BJ (cell line): ENCODE measurements around the gene DIP2C. TPM values are rescaled to one million over a fixed set of nuclear protein-coding genes. Genes with fewer than 3 reads are reported as not detected.

Source experiments
- CTCF ChIA-PET: fragments of 350-600 bp; formaldehyde crosslinking; extraction: SDS; loops from one replicate; lab custom pipeline; 2021; ENCODE audit warnings: antibody characterized with exemption, inconsistent platforms; lab: Yijun Ruan, JAX
- POLR2A ChIA-PET: fragments of 300-600 bp; sonication (Branson Sonifier 250); formaldehyde crosslinking; extraction: SDS; loops from one replicate; lab custom pipeline; 2021; ENCODE audit warnings: antibody characterized with exemption; lab: Charles Lee
- DNase-seq: peaks from one replicate; pipeline ENCODE4 v3.0.0-alpha.2; 2011; ENCODE audit warnings: low read depth
- H3K27me3 ChIP-seq: 2 replicates; pipeline ENCODE4 v1.6.0; 2011; ENCODE audit warnings: low read length; ENCODE audit not compliant: control insufficient read depth, insufficient read depth
- H3K36me3 ChIP-seq: 2 replicates; pipeline ENCODE4 v1.5.1; 2011; ENCODE audit warnings: low read length; ENCODE audit not compliant: control insufficient read depth, insufficient read depth
- H3K4me3 ChIP-seq: 2 replicates; pipeline ENCODE4 v1.5.1; 2011; ENCODE audit warnings: low read depth, mild to moderate bottlenecking, control low read depth, low read length
- CTCF ChIP-seq: IDR thresholded peaks from 2 replicates; pipeline ENCODE4 v1.5.1; 2011; ENCODE audit warnings: low read depth, mild to moderate bottlenecking, control low read depth, inconsistent platforms, low read length, moderate library complexity; ENCODE audit not compliant: insufficient read depth
- polyA plus RNA-seq: library from polyadenylated mRNA; depleted of rRNA; stranded (reverse); fragments of >200 nt; gene quantifications from 2 replicates; pipeline ENCODE4 v1.2.3, GENCODE V29; 2011

DIP2C gene
- polyA plus RNA-seq, 1 experiment, result 9.3 TPM

GRCh38 chr10:686155-686931, 3.1 kb downstream of the DIP2C start:
- no peak for DNase-seq
- no peaks in the 10 kb centered on the region for H3K36me3 ChIP-seq
- ChIA-PET CTCF (no interaction called here), POLR2A (no interaction called here)
- TF ChIP-seq CTCF, result no peak
- no peaks in the 10 kb centered on the region for H3K27me3 ChIP-seq
- no peak overlapping the region for H3K4me3 ChIP-seq

GRCh38 chr10:685613-686012, 3.9 kb downstream of the DIP2C start:
- no peak for DNase-seq
- ChIA-PET POLR2A (no interaction called here), CTCF (interaction anchor here (1.3 kb wide), 1 partner anchor 174 kb away, joined by 3 read pairs; no protein-coding TSS in a partner anchor)
- Histone ChIP-seq H3K36me3 (no peaks in the 10 kb centered on the region), H3K4me3 (no peak overlapping the region), H3K27me3 (no peaks in the 10 kb centered on the region)
- no peak for TF ChIP-seq CTCF

- CTCF ChIA-PET, result interaction anchor here (0.6 kb wide), 1 partner anchor 9 kb away, joined by 3 read pairs; no protein-coding TSS in a partner anchor
- Histone ChIP-seq H3K36me3 (no peaks in the 10 kb centered on the region), H3K4me3 (peak overlapping the region; percentile 39), H3K27me3 (no peaks in the 10 kb centered on the region)
- POLR2A ChIA-PET, result no interaction called here
- DNase-seq, result peak; percentile 97
- peak; percentile 31 for TF ChIP-seq CTCF
Measured at GRCh38 chr10:683448-684071, 5.9 kb downstream of the DIP2C start.

GRCh38 chr10:682931-683447, 6.5 kb downstream of the DIP2C start:
- CTCF ChIA-PET, result no interaction called here
- H3K27me3 ChIP-seq, result no peaks in the 10 kb centered on the region
- no peaks in the 10 kb centered on the region for H3K36me3 ChIP-seq
- no peak for DNase-seq
- no peak for TF ChIP-seq CTCF
- POLR2A ChIA-PET, result no interaction called here
- H3K4me3 ChIP-seq, result peak overlapping the region; percentile 39

GRCh38 chr10:681670-682318, 7.7 kb downstream of the DIP2C start:
- ChIA-PET CTCF (interaction anchor here (0.5 kb wide), 1 partner anchor 352 kb away, joined by 3 read pairs; no protein-coding TSS in a partner anchor), POLR2A (no interaction called here)

More at GRCh38 chr10:681670-682318, 7.7 kb downstream of the DIP2C start:
- no peak for DNase-seq
- Histone ChIP-seq H3K36me3 (no peaks in the 10 kb centered on the region), H3K27me3 (no peaks in the 10 kb centered on the region), H3K4me3 (no peak overlapping the region)
- no peak for TF ChIP-seq CTCF
